SK-N-MC (cell line): ENCODE data around the gene CTU2.

Source experiments
- DNase-seq: peaks from one replicate; pipeline ENCODE4 v3.0.0-alpha.2; 2011; ENCODE audit warnings: low read depth, low spot score
- H3K27ac ChIP-seq: fragments of 200-600 bp; sonication (generic); 2 replicates; pipeline ENCODE4 v1.5.1; 2016; ENCODE audit warnings: mixed run types
- H3K36me3 ChIP-seq: fragments of 200-600 bp; sonication (generic); 2 replicates; pipeline ENCODE4 v1.6.1; 2017; ENCODE audit warnings: antibody characterized with exemption, low read length, mixed read lengths; ENCODE audit not compliant: insufficient read depth
- H3K4me3 ChIP-seq: fragments of 200-600 bp; sonication (generic); 2 replicates; pipeline ENCODE4 v1.5.1; 2016
- H3K9ac ChIP-seq: fragments of 200-600 bp; sonication (generic); 2 replicates; pipeline ENCODE4 v1.8.0; 2017; ENCODE audit warnings: mixed run types, mixed read lengths; ENCODE audit not compliant: insufficient read length
- H3K9me3 ChIP-seq: fragments of 200-600 bp; sonication (generic); 2 replicates; pipeline ENCODE4 v1.6.1; 2017; ENCODE audit warnings: low read depth, mild to moderate bottlenecking, antibody characterized with exemption, low read length, moderate library complexity, mixed read lengths
- EZH2 ChIP-seq: fragments of 200-600 bp; sonication (generic); IDR thresholded peaks from one replicate; pipeline ENCODE4 v1.6.1; 2017; ENCODE audit warnings: antibody characterized with exemption
- FOXP2 ChIP-seq: optimal IDR thresholded peaks from 2 replicates; pipeline ENCODE3; 2011; ENCODE audit warnings: mild to moderate bottlenecking, moderate library complexity; ENCODE audit not compliant: insufficient read depth; ENCODE audit errors: extremely low read length, control extremely low read depth
- POLR2AphosphoS5 ChIP-seq: IDR thresholded peaks from 2 replicates; pipeline ENCODE4 v1.6.1; 2012; ENCODE audit warnings: mild to moderate bottlenecking, low read depth, low read length, borderline replicate concordance

The CTU2 gene

GRCh38 chr16:88706229-88706964 lies at the start of gene CTU2, which contains the start of gene RNF166:
TSS of gene CTU2 (plus strand) at chr16:88706503. CDS start at chr16:88706531, 28 bp downstream.
TSS of gene RNF166 (minus strand) at chr16:88706408. CDS start at chr16:88706325, 83 bp downstream.
- TF ChIP-seq EZH2, result no peak
- no peak for TF ChIP-seq FOXP2
- peak; percentile 63; the same call in 1 of the 2 replicates for TF ChIP-seq POLR2AphosphoS5
- Histone ChIP-seq H3K4me3 (peak within 1 kb of the TSS; percentile 85), H3K36me3 (no peaks in the 10 kb centered on the region), H3K9me3 (no peaks in the 10 kb centered on the region), H3K27ac (no peak within 1 kb of the TSS), H3K9ac (peak within 1 kb of the TSS; percentile 69)
- DNase-seq, result no peak

GRCh38 chr16:88657371-88657770 lies 48.9 kb upstream of the CTU2 start:
- DNase-seq, result no peak
- H3K9ac ChIP-seq, result no peak overlapping the region
- H3K36me3 ChIP-seq, result no peaks in the 10 kb centered on the region; the same call in 1 of the 2 replicates
- TF ChIP-seq POLR2AphosphoS5, result no peak
- TF ChIP-seq FOXP2, result no peak
- TF ChIP-seq EZH2, result no peak
- H3K9me3 ChIP-seq, result no peaks in the 10 kb centered on the region
- H3K27ac ChIP-seq, result no peak overlapping the region
- no peak overlapping the region for H3K4me3 ChIP-seq

GRCh38 chr16:88658714-88659113 lies 47.6 kb upstream of the CTU2 start:
- H3K36me3 ChIP-seq, result no peaks in the 10 kb centered on the region; the same call in 1 of the 2 replicates
- H3K4me3 ChIP-seq, result no peak overlapping the region
- no peak overlapping the region for H3K9ac ChIP-seq
- no peak for TF ChIP-seq POLR2AphosphoS5
- TF ChIP-seq EZH2, result no peak
- TF ChIP-seq FOXP2, result no peak
- no peak for DNase-seq
- H3K27ac ChIP-seq, result no peak overlapping the region
- H3K9me3 ChIP-seq, result no peaks in the 10 kb centered on the region

GRCh38 chr16:88659160-88659559 lies 47.1 kb upstream of the CTU2 start:
- H3K9ac ChIP-seq, result no peak overlapping the region
- DNase-seq, result no peak
- TF ChIP-seq EZH2 (no peak), FOXP2 (no peak)
- H3K9me3 ChIP-seq, result no peaks in the 10 kb centered on the region
- no peak overlapping the region for H3K27ac ChIP-seq
- H3K4me3 ChIP-seq, result no peak overlapping the region
- no peaks in the 10 kb centered on the region; the same call in 1 of the 2 replicates for H3K36me3 ChIP-seq

GRCh38 chr16:88661468-88661867 lies 44.8 kb upstream of the CTU2 start:
- Histone ChIP-seq H3K36me3 (no peaks in the 10 kb centered on the region; the same call in 1 of the 2 replicates), H3K4me3 (peak overlapping the region; percentile 40; the same call in 1 of the 2 replicates), H3K27ac (no peak overlapping the region), H3K9ac (no peak overlapping the region), H3K9me3 (no peaks in the 10 kb centered on the region)
- no peak for DNase-seq
- no peak for TF ChIP-seq FOXP2
- no peak for TF ChIP-seq POLR2AphosphoS5
- TF ChIP-seq EZH2, result no peak

- Histone ChIP-seq H3K9ac (peak overlapping the region; percentile 76), H3K36me3 (no peaks in the 10 kb centered on the region; the same call in 1 of the 2 replicates), H3K9me3 (no peaks in the 10 kb centered on the region), H3K4me3 (peak overlapping the region; percentile 83), H3K27ac (0 out of 2 replicates have a peak overlapping the region, but pooled peaks have one; percentile 36)
- no peak for DNase-seq
- no peak for TF ChIP-seq POLR2AphosphoS5
- TF ChIP-seq EZH2, result no peak
- TF ChIP-seq FOXP2, result no peak
Measured at GRCh38 chr16:88662222-88662842, 44.0 kb upstream of the CTU2 start.

- TF ChIP-seq POLR2AphosphoS5, result peak; percentile 91
- no peak for TF ChIP-seq FOXP2
Measured at GRCh38 chr16:88662843-88663606, 43.3 kb upstream of the CTU2 start, which contains the start of gene MVD. TSS of gene MVD (minus strand) at chr16:88663091. CDS start at chr16:88663080, 11 bp downstream.

GRCh38 chr16:88665148-88665547 lies 41.2 kb upstream of the CTU2 start:
- TF ChIP-seq EZH2, result no peak
- TF ChIP-seq FOXP2, result no peak
- TF ChIP-seq POLR2AphosphoS5, result no peak
- H3K36me3 ChIP-seq, result no peaks in the 10 kb centered on the region
- H3K4me3 ChIP-seq, result no peak overlapping the region
- H3K9me3 ChIP-seq, result no peaks in the 10 kb centered on the region
- no peak overlapping the region for H3K27ac ChIP-seq
- no peak for DNase-seq
- H3K9ac ChIP-seq, result no peak overlapping the region

More at GRCh38 chr16:88662843-88663606, 43.3 kb upstream of the CTU2 start, which contains the start of gene MVD:
- peak within 1 kb of the TSS; percentile 83 for H3K4me3 ChIP-seq
- H3K27ac ChIP-seq, result peak within 1 kb of the TSS; percentile 36; the same call in 1 of the 2 replicates
- peak; percentile 37 for DNase-seq
- peak within 1 kb of the TSS; percentile 76 for H3K9ac ChIP-seq
- no peaks in the 10 kb centered on the region; the same call in 1 of the 2 replicates for H3K36me3 ChIP-seq
- no peaks in the 10 kb centered on the region for H3K9me3 ChIP-seq
